Activated CD8-positive, alpha-beta memory T cell treated with anti-CD3 and anti-CD28 coated beads, Interleukin-2, amount 50 U/mL, for 24 hours (primary cell): ENCODE data around the gene PPP1R7.

Source experiments
- DNase-seq: peaks from one replicate; pipeline ENCODE4 v3.0.0-alpha.2; 2020; ENCODE audit errors: extremely low read depth

Gene PPP1R7

GRCh38 chr2:241213041-241213440 lies 62.8 kb downstream of the PPP1R7 start:
- DNase-seq, result no peak

GRCh38 chr2:241213567-241213966 lies 63.3 kb downstream of the PPP1R7 start:
- no peak for DNase-seq

- DNase-seq, result no peak
Measured at GRCh38 chr2:241214209-241214608, 63.9 kb downstream of the PPP1R7 start.

GRCh38 chr2:241214766-241215165 lies 64.5 kb downstream of the PPP1R7 start:
- DNase-seq, result no peak

GRCh38 chr2:241215421-241215820 lies 65.2 kb downstream of the PPP1R7 start:
- DNase-seq, result no peak

GRCh38 chr2:241216211-241216761 lies 66.0 kb downstream of the PPP1R7 start:
- DNase-seq, result no peak

- DNase-seq, result no peak
Measured at GRCh38 chr2:241217320-241218031, 67.2 kb downstream of the PPP1R7 start.

- no peak for DNase-seq
Measured at GRCh38 chr2:241218131-241219029, 68.1 kb downstream of the PPP1R7 start.

GRCh38 chr2:241219030-241219382 lies 68.7 kb downstream of the PPP1R7 start:
- DNase-seq, result no peak

- no peak for DNase-seq
Measured at GRCh38 chr2:241219856-241220356, 69.6 kb downstream of the PPP1R7 start.

GRCh38 chr2:241223211-241224017 lies 73.1 kb downstream of the PPP1R7 start:
- DNase-seq, result no peak

GRCh38 chr2:241224018-241224850 lies 74.0 kb downstream of the PPP1R7 start:
- no peak for DNase-seq

- no peak for DNase-seq
Measured at GRCh38 chr2:241224851-241225438, 74.7 kb downstream of the PPP1R7 start.

- no peak for DNase-seq
Measured at GRCh38 chr2:241225545-241225944, 75.3 kb downstream of the PPP1R7 start.

GRCh38 chr2:241225983-241226382 lies 75.7 kb downstream of the PPP1R7 start:
- no peak for DNase-seq

GRCh38 chr2:241226723-241227572 lies 76.7 kb downstream of the PPP1R7 start:
- no peak for DNase-seq

GRCh38 chr2:241227594-241227993 lies 77.3 kb downstream of the PPP1R7 start:
- DNase-seq, result no peak

- DNase-seq, result no peak
Measured at GRCh38 chr2:241228081-241228859, 78.0 kb downstream of the PPP1R7 start.
